Measurements from ENCODE around the gene CNOT6. TPM values are rescaled to one million over a fixed set of nuclear protein-coding genes. Genes with fewer than 3 reads are reported as not detected.
"Not testable (repeated sequence)": the region's sequence is repeated elsewhere in the genome, so short reads cannot be mapped to it uniquely, and the experiment has no call there.

CNOT6 gene
- total RNA-seq, 2 donors from 2014 or later, result 19.5 to 24.8 TPM

DNA sequence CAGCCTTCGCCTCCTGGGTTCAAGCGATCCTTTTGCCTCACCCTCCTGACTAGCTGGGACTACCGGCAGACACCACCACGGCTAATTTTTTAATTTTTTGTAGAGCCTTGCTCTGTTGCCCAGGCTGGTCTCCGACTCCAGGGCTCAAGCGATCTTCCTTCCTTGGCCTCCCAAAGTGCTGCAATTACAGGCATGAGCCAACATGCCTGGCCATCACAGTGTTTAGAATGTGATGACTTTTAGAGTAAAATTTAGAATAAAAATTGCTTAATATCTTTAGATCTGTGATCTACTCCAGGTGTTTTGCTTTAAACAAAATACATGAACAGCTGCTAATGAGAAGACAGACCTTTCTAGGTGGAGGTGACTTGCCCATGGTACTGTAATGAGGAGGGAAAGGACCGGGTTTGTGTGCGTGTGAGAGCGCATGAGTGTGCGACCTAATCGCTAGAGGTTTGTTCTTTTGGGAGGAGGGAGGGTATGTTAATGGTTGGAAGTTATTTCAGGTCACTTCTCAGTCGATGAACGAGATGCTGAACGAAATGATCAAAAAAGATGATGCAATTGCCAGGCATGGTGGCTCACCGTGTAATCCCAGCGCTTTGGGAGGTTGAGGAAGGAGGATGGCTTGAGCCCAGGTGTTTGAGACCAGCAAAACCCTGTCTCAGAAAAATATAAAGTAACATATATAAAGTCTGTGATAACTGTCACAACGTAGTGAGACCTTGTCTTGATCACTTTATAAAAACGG is 2.0 kb downstream of the CNOT6 start:
- Histone ChIP-seq H3K9me3 (no peaks in the 10 kb centered on the region), H3K4me3 (peak overlapping the region; percentile 95), H3K36me3 (no peaks in the 10 kb centered on the region), H3K4me1 (ENCODE audit: control insufficient read depth in 1 of 2, low read depth in 2 of 2) (peaks cover 10 to 21% of the 10 kb centered on the region in 2 donors), H3K27me3 (replicated peaks; ENCODE audit: insufficient read depth) (no peaks in the 10 kb centered on the region), H3K27ac (no peak overlapping the region)
- no peak for DNase-seq (ENCODE audit: low spot score)
- no peak for ATAC-seq (ENCODE audit: insufficient number of reproducible peaks, low FRiP score, low read depth)
- TF ChIP-seq CTCF (IDR thresholded peaks at IDR 0.05), result no peak

DNA sequence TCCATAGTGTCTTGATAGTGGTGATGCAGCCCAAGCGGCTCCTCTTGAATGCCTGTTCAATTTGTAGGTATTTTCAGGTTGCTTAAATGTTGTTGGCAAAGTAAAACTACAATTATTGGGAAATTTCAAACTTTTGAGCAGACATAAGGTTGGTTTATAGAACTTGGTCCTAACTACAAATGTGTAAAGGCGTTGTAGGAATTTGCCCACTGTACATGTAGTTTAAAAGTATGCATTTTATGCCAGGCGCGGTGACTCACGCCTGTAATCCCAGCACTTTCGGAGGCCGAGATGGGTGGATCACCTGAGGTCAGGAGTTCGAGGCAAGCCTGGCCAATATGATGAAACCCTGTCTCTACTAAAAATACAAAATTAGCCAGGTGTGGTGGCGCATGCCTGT is 2.6 kb downstream of the CNOT6 start:
- H3K27me3 ChIP-seq (replicated peaks; ENCODE audit: insufficient read depth); ATAC-seq (ENCODE audit: insufficient number of reproducible peaks, low FRiP score, low read depth); H3K4me3 ChIP-seq; H3K27ac ChIP-seq; H3K9me3 ChIP-seq; H3K36me3 ChIP-seq; DNase-seq (ENCODE audit: low spot score): not testable (repeated sequence)
- peaks cover 10 to 21% of the 10 kb centered on the region in 2 donors for H3K4me1 ChIP-seq (ENCODE audit: control insufficient read depth in 1 of 2, low read depth in 2 of 2)

DNA sequence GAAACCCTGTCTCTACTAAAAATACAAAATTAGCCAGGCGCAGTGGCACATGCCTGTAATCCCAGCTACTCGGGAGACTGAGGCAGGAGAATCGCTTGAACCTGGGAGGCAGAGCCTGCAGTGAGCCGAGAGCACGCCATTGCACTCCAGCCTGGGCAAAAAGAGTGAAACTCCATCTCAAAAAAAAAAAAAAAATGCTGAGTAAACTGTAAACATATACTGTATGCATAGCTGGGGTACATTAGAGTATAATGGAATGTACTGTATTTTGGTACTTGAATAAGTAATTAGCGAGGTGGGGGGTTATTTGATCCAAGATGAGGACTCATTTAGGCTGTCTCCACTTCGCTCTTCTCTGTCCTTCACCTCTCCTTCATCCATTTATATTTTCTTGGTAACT is 3.7 kb downstream of the CNOT6 start:
- not testable (repeated sequence) for H3K36me3 ChIP-seq; H3K9me3 ChIP-seq; H3K4me3 ChIP-seq; ATAC-seq (ENCODE audit: insufficient number of reproducible peaks, low FRiP score, low read depth); H3K27ac ChIP-seq; H3K27me3 ChIP-seq (replicated peaks; ENCODE audit: insufficient read depth); DNase-seq (ENCODE audit: low spot score)
- peaks cover 10 to 21% of the 10 kb centered on the region in 2 donors for H3K4me1 ChIP-seq (ENCODE audit: control insufficient read depth in 1 of 2, low read depth in 2 of 2)

GRCh38 chr5:180498378-180498777 is 4.2 kb downstream of the CNOT6 start:
- Histone ChIP-seq H3K27me3 (replicated peaks; ENCODE audit: insufficient read depth) (no peaks in the 10 kb centered on the region), H3K4me1 (ENCODE audit: control insufficient read depth in 1 of 2, low read depth in 2 of 2) (peaks cover 10 to 21% of the 10 kb centered on the region in 2 donors), H3K9me3 (no peaks in the 10 kb centered on the region), H3K27ac (no peak overlapping the region), H3K36me3 (no peaks in the 10 kb centered on the region), H3K4me3 (no peak overlapping the region)
- no peak for ATAC-seq (ENCODE audit: insufficient number of reproducible peaks, low FRiP score, low read depth)
- no peak for DNase-seq (ENCODE audit: low spot score)
- no peak for TF ChIP-seq CTCF (IDR thresholded peaks at IDR 0.05)

DNA sequence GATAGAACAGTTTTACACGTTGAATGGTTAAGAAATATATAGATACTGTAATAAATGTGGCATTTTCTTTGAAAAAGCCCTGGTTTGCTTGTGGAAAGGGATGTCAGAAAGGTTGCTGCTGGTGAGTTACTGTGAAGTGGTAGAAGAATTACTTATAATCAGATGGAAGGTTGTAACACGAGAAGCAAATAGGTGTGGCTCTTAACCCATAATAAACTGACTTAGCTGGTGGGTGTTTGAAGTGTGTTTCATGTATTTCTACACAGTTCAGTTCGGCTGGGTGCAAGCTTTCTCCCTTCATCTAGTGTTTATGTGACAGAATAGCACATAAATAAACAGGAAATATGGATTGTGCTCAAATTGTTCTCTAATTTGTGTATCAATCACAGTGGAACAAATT is 5.5 kb downstream of the CNOT6 start:
- ATAC-seq (ENCODE audit: insufficient number of reproducible peaks, low FRiP score, low read depth) (no peak), DNase-seq (ENCODE audit: low spot score) (no peak)
- peaks cover 10 to 21% of the 10 kb centered on the region in 2 donors for H3K4me1 ChIP-seq (ENCODE audit: control insufficient read depth in 1 of 2, low read depth in 2 of 2)
- H3K27me3 ChIP-seq (replicated peaks; ENCODE audit: insufficient read depth), result no peaks in the 10 kb centered on the region
- no peak overlapping the region for H3K4me3 ChIP-seq
- TF ChIP-seq CTCF (IDR thresholded peaks at IDR 0.05), result no peak
- no peaks in the 10 kb centered on the region for H3K9me3 ChIP-seq
- H3K27ac ChIP-seq, result no peak overlapping the region
- no peaks in the 10 kb centered on the region for H3K36me3 ChIP-seq

DNA sequence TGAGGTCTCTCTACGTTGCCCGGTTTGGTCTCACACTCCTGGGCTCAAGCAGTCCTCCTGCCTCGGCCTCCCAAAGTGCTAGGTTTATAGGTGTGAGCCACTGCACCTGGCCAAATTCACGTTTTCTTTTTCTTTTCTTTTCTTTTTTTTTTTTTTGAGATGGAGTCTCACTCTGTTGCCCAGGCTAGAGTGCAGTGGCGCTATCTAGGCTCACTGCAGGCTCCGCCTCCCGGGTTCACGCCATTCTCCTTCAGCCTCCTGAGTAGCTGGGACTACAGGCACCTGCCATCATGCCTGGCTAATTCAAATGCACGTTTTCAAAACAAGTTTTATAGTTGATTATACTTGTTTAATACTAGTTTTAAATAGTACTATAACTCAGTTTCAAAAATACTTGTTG is 6.1 kb downstream of the CNOT6 start:
- not testable (repeated sequence) for H3K36me3 ChIP-seq; H3K4me3 ChIP-seq; H3K9me3 ChIP-seq; DNase-seq (ENCODE audit: low spot score); ATAC-seq (ENCODE audit: insufficient number of reproducible peaks, low FRiP score, low read depth); H3K27me3 ChIP-seq (replicated peaks; ENCODE audit: insufficient read depth); H3K27ac ChIP-seq
- H3K4me1 ChIP-seq (ENCODE audit: control insufficient read depth in 1 of 2, low read depth in 2 of 2), result peaks cover 9 to 18% of the 10 kb centered on the region in 2 donors

DNA sequence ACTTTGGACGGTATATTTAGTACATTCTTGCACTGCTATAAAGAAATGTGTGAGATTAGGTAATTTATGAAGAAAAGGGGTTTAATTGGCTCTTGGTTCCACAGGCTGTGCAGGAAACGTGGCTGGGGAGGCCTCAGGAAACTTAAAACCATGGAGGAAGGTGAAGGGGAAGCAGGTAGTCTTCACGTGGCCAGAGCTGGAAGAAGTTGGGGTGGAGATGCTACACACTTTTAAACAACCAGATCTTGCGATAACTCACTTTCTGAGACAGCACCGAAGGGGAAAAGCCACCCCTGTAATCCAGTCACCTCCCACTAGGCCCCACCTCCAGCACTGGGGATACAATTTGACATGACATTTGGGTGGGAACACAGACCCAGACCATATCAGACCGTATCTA is 13.5 kb downstream of the CNOT6 start:
- DNase-seq (ENCODE audit: low spot score), result no peak
- H3K27me3 ChIP-seq (replicated peaks; ENCODE audit: insufficient read depth), result no peaks in the 10 kb centered on the region
- no peak overlapping the region for H3K27ac ChIP-seq
- no peak overlapping the region for H3K4me3 ChIP-seq
- H3K9me3 ChIP-seq, result no peaks in the 10 kb centered on the region
- no peaks in the 10 kb centered on the region for H3K36me3 ChIP-seq
- H3K4me1 ChIP-seq (ENCODE audit: control insufficient read depth in 1 of 2, low read depth in 2 of 2), result no peaks in the 10 kb centered on the region
- no peak for TF ChIP-seq CTCF (IDR thresholded peaks at IDR 0.05)
- ATAC-seq (ENCODE audit: insufficient number of reproducible peaks, low FRiP score, low read depth), result no peak
